NCI-H128 (cell line): Measurements from ENCODE around the gene VASN.
A peak's percentile ranks its signal among the peaks of the same experiment; 100 is the strongest.
"Not testable (repeated sequence)": the region's sequence is repeated elsewhere in the genome, so short reads cannot be mapped to it uniquely, and the experiment has no call there.

Experiments
- DNase-seq: peaks from one replicate; lab custom pipeline; 2025; ENCODE audit not compliant: unreplicated experiment; lab: John Stamatoyannopoulos, UW

The VASN gene

GRCh38 chr16:4336701-4337539 is 34.7 kb upstream of the VASN start:
- no peak for DNase-seq

- no peak for DNase-seq
Observed at GRCh38 chr16:4337540-4338088, 34.0 kb upstream of the VASN start.

GRCh38 chr16:4338125-4338582 is 33.5 kb upstream of the VASN start:
- DNase-seq: no peak

- no peak for DNase-seq
Observed at GRCh38 chr16:4338712-4339299, 32.8 kb upstream of the VASN start.

GRCh38 chr16:4339455-4339854 is 32.2 kb upstream of the VASN start:
- no peak for DNase-seq

GRCh38 chr16:4339909-4340308 is 31.7 kb upstream of the VASN start:
- DNase-seq: no peak

- DNase-seq: no peak
Observed at GRCh38 chr16:4340443-4340842, 31.2 kb upstream of the VASN start.

- no peak for DNase-seq
Observed at GRCh38 chr16:4341250-4341649, 30.4 kb upstream of the VASN start.

GRCh38 chr16:4342866-4343744 is 28.5 kb upstream of the VASN start:
- DNase-seq: no peak

- DNase-seq: not testable (repeated sequence)
Observed at GRCh38 chr16:4344300-4344982, 27.2 kb upstream of the VASN start.

- DNase-seq: no peak
Observed at GRCh38 chr16:4344983-4345835, 26.4 kb upstream of the VASN start.

GRCh38 chr16:4345836-4346781 is 25.5 kb upstream of the VASN start:
- no peak for DNase-seq

GRCh38 chr16:4347010-4347409 is 24.6 kb upstream of the VASN start:
- no peak for DNase-seq

- DNase-seq: no peak
Observed at GRCh38 chr16:4347765-4348509, 23.7 kb upstream of the VASN start.

- no peak for DNase-seq
Observed at GRCh38 chr16:4349332-4349731, 22.3 kb upstream of the VASN start.

GRCh38 chr16:4350365-4350786 is 21.3 kb upstream of the VASN start:
- DNase-seq: no peak

- peak; percentile 75 for DNase-seq
Observed at GRCh38 chr16:4350787-4351659, 20.6 kb upstream of the VASN start, which contains the start of gene PAM16. TSS of gene PAM16 (minus strand) at chr16:4351321. CDS start at chr16:4351234, 87 bp downstream.
